NCI-H1436 treated with DMSO at 0.1 percent for 48 hours (cell line): Measurements from ENCODE around the gene SPECC1.
"Not testable (repeated sequence)": the region's sequence is repeated elsewhere in the genome, so short reads cannot be mapped to it uniquely, and the experiment has no call there.

ENCODE experiments used
- DNase-seq: peaks from one replicate; lab custom pipeline; 2025; lab: John Stamatoyannopoulos, UW

SPECC1 gene, protein sequence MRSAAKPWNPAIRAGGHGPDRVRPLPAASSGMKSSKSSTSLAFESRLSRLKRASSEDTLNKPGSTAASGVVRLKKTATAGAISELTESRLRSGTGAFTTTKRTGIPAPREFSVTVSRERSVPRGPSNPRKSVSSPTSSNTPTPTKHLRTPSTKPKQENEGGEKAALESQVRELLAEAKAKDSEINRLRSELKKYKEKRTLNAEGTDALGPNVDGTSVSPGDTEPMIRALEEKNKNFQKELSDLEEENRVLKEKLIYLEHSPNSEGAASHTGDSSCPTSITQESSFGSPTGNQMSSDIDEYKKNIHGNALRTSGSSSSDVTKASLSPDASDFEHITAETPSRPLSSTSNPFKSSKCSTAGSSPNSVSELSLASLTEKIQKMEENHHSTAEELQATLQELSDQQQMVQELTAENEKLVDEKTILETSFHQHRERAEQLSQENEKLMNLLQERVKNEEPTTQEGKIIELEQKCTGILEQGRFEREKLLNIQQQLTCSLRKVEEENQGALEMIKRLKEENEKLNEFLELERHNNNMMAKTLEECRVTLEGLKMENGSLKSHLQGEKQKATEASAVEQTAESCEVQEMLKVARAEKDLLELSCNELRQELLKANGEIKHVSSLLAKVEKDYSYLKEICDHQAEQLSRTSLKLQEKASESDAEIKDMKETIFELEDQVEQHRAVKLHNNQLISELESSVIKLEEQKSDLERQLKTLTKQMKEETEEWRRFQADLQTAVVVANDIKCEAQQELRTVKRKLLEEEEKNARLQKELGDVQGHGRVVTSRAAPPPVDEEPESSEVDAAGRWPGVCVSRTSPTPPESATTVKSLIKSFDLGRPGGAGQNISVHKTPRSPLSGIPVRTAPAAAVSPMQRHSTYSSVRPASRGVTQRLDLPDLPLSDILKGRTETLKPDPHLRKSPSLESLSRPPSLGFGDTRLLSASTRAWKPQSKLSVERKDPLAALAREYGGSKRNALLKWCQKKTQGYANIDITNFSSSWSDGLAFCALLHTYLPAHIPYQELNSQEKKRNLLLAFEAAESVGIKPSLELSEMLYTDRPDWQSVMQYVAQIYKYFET

GRCh38 chr17:20009302-20010098 lies at the start of gene SPECC1:
TSS of gene SPECC1 (plus strand) at chr17:20009359. CDS start at chr17:20096652, 87,293 bp downstream.
- peak; percentile 51 for DNase-seq

- DNase-seq = not testable (repeated sequence)
Observed at GRCh38 chr17:19962954-19963353, 46.2 kb upstream of the SPECC1 start.

DNA sequence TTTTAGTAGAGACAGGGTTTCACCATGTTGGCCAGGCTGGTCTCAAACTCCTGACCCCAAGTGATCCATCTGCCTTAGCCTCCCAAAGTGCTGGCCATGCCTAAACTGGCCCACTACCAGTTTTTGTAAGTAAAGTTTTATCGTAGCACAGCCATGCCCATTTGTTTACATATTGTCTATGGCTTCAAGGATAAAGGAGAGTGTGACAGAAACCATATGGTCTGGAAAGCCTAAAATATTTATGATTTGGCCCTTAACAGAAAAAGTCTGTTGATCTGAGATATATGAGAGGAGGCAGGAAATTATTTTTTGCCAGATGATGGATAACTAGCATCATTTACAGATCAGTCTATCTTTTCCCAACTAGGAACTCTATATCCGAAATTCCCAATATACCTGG lies 36.0 kb upstream of the SPECC1 start:
- DNase-seq = no peak

DNA sequence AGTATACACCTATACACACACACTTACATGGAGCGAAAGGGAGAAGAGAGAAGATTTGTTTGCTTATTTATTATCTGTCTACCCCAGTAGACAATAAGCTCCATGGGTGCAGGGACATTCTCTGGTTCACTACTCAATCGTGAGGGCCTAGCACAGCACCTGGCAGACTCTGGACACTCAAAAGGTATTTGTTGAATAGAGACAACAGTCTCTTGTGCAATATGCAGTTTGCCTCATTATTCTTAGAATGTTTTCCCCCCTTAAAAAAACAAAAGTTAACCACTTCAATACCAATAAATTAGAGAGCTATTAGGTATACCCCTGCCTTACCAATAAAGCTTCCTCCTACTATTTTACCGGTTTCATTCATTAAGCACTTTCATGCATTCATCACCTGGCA lies 33.6 kb upstream of the SPECC1 start:
- DNase-seq = peak; percentile 70

DNA sequence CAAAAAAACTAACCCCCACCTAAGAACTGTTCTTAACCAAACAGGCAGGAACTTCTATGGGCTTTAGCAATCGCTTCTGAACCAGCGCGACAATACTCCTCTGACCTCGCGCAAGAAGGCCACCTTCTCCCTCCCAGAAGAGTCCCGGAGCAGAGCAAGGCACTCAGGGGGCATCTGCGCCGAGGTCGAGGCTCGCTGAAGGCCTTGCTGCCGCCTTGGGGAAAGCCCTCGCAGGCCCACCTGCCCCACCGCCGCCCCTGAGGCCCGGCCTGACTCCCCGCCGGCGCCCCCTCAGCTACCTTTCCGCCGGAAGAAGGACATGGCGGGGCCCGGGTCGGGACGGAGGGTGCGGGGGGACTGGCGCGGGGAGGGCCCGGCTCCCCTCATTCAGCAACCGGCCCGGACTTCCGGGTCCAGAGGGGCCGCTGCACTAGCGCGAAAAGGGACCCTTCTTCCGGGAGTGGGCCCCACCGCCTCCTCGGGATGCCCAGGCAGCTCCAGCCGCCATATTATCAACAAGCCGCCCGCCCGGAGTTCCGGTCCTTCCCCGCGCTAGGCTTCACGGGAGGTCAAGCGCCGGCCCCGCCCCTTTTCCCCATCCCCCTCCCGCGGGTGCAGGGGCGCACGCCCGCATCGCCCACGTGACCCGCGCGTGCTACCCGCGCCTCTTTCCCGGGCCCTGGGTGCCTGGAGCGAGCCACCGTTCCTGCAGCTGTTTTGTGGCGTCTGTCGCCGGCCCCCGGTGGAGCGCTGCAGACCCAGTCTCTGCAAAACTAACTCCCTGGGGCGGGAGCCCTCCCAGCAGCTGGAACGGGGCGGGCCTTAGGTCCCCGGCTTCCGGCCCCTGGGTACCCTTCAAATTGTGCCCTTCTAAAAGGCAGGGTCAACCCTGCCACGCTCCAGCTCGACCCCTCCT lies 31.6 kb upstream of the SPECC1 start, which contains the start of gene AKAP10:
Gene AKAP10 (minus strand): TSS at position 536 of the 916 bp plus-strand sequence. CDS start 149 bp downstream, at position 387.
- peak; percentile 33 for DNase-seq

GRCh38 chr17:19978209-19978802 lies 30.9 kb upstream of the SPECC1 start:
- DNase-seq = no peak

- no peak for DNase-seq
Observed at GRCh38 chr17:19978805-19979211, 30.4 kb upstream of the SPECC1 start.

DNA sequence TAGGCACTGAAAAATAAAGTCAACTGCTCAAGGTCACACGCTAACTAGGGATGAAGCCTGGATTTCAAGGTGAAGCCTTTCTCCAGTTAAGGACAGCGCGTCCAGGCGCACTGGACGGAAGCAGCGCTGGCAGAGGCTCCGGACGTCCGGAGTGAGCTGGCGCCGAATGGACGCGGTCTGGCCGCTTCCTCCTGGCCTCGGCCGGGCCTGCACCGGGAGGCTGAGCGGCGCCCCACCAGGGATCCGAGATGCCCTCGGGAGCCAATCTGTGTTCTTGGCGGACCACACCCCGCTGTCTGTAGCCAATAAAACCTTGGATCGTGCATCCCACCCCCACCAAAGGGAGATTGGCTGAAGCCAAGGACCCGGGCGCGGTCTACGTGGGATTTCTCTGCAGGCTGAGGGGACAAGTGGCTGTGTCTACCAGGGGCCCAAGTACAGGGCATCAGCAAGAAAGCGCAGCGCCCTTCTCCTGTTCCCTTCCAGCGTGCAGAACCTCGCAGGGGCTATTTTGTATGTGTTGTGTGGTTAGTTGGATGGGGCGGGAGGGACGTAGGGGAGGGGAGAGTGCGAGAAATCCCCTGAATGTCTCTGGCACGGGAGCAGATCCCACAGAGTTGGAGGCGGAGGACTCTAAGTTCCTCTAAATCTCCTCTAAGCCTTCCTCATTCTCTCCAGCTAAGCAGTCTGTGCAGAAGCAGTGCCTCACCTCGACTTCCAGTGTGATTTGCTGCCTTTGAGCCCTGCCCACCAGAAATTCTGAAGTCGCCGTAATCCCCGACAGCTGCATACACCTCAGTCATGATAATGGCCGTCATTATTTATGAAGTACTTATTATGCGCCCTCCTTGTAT lies 29.0 kb upstream of the SPECC1 start:
- DNase-seq = no peak

DNA sequence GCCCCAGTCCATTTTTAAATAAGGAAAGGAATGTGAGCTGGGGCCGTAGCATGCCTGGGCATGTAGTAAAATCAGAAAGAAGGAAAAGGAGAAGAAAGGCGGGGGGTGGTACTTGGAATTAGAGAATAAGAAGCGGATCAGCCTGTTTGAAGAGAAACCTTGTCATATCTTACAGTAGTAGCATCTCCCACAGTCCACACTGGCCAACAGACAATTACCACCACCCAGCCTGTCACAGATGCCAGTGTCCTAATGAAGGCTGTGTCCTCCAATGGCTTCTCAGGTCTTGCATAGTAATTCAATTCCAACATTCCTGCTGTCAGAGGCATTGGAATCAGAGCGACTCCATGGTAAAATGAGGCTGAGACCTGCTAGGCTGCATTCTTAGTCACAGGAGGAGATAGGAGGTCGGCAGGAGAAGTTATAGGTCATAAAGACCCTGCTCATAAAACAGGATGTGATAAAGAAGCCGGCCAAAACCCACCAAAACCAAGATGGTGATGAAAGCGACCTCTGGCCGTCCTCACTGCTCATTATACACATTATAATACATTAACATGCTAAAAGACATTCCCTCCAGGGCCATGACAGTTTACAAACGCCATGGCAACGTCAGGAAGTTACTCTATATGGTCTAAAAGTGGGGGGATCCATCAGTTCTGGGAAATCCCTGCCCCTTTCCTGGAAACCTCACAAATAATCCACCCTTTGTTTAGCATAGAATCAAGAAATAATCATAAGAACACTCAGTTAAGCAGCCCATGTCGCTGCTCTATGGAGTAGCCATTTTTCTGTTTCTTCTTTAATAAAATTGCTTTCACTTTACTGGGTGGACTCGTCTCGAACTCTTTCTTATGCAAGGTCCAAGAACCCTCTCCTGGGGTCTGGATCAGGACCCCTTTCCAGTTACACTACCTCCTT lies 22.0 kb upstream of the SPECC1 start:
- no peak for DNase-seq

GRCh38 chr17:19987897-19988296 lies 21.3 kb upstream of the SPECC1 start:
- no peak for DNase-seq

- DNase-seq = no peak
Observed at GRCh38 chr17:19991252-19991885, 17.8 kb upstream of the SPECC1 start.

DNA sequence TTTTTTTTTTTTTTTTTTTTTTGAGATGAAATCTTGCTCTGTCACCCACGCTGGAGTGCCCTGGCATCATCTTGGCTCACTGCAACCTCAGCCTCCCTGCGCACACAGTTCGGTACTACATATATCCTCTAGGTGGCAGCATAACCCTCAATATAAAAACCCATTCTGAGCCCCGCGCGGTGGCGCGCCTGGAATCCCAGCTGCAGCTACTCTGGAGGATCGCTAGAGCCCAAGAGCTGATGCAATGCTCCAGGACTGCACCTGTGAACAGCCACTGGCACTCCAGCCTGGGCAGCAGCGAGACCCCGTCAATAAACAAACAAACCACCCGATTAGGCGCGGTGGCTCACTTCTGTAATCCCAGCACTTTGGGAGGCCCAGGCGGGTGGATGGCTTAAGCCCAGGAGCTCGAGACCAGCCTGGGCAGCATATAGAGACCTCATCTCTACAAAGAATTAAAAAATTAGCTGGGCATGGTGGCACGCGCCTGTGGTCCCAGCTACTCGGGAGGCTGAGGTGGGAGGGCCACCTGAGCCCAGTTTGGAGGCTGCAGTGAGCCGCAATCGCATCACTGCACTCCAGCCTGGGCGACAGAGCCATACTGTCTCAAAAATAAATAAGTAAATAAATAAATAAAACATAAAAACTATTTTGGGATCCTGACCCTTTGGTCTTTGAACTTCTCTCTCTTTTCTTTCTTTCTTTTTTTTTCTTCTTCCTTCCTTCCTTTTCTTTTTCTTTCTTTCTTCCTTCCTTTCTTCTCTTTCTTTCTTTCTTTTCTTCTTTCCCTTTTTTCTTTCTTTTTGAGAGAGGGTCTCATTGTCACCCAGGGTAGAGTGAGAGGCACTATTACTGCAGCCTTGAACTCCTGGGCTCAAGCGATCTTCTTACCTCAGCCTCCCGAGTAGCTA lies 16.1 kb upstream of the SPECC1 start:
- DNase-seq = peak; percentile 94

GRCh38 chr17:19996086-19996485 lies 13.1 kb upstream of the SPECC1 start:
- no peak for DNase-seq

- no peak for DNase-seq
Observed at GRCh38 chr17:19996502-19996901, 12.7 kb upstream of the SPECC1 start.

DNA sequence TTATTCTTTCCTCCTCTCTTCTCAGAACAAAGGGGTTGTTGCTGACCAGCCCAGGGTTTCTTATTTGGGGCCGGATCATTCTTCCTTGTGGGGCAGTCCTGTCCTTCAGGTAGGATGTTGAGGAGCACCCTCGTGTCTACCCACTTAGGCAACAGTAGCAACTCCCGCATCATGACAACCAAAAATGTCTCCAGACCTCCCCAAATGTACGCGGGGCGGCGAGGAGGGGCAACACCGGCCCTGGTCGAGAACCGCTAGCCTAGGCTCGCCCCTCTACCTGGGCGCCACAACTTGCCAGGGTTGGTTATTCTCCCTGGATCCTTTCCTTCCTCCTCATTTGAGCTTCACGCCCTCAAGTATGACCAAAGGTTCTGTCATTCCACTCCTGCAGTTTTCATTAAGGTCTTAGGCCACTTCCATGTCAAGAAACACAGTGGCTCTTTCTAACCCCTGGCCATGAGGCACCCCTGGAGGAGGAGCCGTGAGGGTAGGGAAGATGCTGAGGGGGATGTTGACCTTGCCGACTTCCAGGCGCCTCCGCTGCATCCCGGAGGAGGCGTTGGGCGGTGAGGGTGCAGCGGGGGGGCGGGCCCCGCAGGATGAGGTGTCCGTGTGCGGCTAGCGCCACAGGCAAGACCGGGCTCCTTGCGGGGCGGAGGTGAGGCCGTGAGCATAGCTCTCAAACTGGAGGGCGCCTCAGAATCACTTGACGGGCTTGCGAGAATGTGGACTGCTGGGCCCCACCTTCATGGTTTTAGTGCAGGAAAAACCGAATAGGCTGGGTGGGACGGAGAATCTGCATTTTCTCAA lies 712 bp upstream of the SPECC1 start:
- DNase-seq = no peak

DNA sequence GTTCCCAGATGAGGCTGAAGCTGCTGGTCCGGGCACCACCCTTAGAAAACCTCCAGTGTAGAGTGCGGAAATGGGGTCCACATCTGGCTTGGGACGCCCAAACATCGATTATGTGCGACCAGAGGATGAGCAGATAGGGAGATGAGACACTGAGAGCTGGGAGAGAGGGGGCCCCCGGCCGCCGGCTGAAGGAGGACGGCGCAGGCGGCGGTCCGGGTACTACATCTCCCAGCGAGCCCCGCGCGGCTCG lies 182 bp upstream of the SPECC1 start:
- DNase-seq = no peak
